H9 (cell line): Measurements from ENCODE around the gene NKAIN2. TPM values are rescaled to one million over a fixed set of nuclear protein-coding genes. Genes with fewer than 3 reads are reported as not detected.

Source experiments
- DNase-seq: peaks from one replicate; pipeline ENCODE4 v3.0.0-alpha.2; 2017
- H2AFZ ChIP-seq: one replicate; pipeline ENCODE4 v1.6.1; 2013; ENCODE audit warnings: mild to moderate bottlenecking, low read length, control low read depth, moderate library complexity
- H2AK5ac ChIP-seq: 2 replicates; pipeline ENCODE4 v1.6.1; 2013; ENCODE audit warnings: low read length, control low read depth, mixed read lengths; ENCODE audit not compliant: insufficient read length
- H2BK120ac ChIP-seq: one replicate; pipeline ENCODE4 v1.6.1; 2013; ENCODE audit warnings: low read depth, mild to moderate bottlenecking, low read length, control low read depth, inconsistent platforms; ENCODE audit not compliant: poor library complexity, severe bottlenecking
- H2BK12ac ChIP-seq: 2 replicates; pipeline ENCODE4 v1.6.1; 2013; ENCODE audit warnings: low read length, control low read depth, mixed read lengths, low read depth; ENCODE audit not compliant: insufficient read length
- H2BK15ac ChIP-seq: 2 replicates; pipeline ENCODE4 v1.6.1; 2013; ENCODE audit warnings: low read depth, low read length, control low read depth
- H2BK20ac ChIP-seq: one replicate; pipeline ENCODE4 v1.6.1; 2013; ENCODE audit warnings: low read depth, mild to moderate bottlenecking, low read length, control low read depth, inconsistent platforms; ENCODE audit not compliant: poor library complexity, severe bottlenecking
- H2BK5ac ChIP-seq: 2 replicates; pipeline ENCODE4 v1.6.1; 2013; ENCODE audit warnings: low read length, control low read depth, mixed read lengths; ENCODE audit not compliant: insufficient read length
- H3K14ac ChIP-seq: 2 replicates; pipeline ENCODE4 v1.6.1; 2013; ENCODE audit warnings: low read length, control low read depth; ENCODE audit not compliant: insufficient read depth
- H3K18ac ChIP-seq: 2 replicates; pipeline ENCODE4 v1.6.1; 2013; ENCODE audit warnings: low read depth, mild to moderate bottlenecking, mixed read lengths, low read length, control low read depth; ENCODE audit not compliant: insufficient read length
- H3K23ac ChIP-seq: 2 replicates; pipeline ENCODE4 v1.6.1; 2013; ENCODE audit warnings: low read length, control low read depth, mixed read lengths, low read depth; ENCODE audit not compliant: insufficient read length
- H3K23me2 ChIP-seq: 2 replicates; pipeline ENCODE4 v1.6.1; 2013; ENCODE audit warnings: low read depth, mild to moderate bottlenecking, mixed read lengths, low read length, control low read depth; ENCODE audit not compliant: insufficient read length, poor library complexity, severe bottlenecking
- H3K27ac ChIP-seq: 2 replicates; pipeline ENCODE4 v1.5.1; 2013; ENCODE audit warnings: low read length, control low read depth, mixed read lengths, low read depth; ENCODE audit not compliant: insufficient read length
- H3K27me3 ChIP-seq: 2 replicates; pipeline ENCODE4 v1.6.1; 2013; ENCODE audit warnings: low read length, control low read depth, inconsistent platforms; ENCODE audit not compliant: insufficient read depth
- H3K4ac ChIP-seq: 2 replicates; pipeline ENCODE4 v1.6.1; 2013; ENCODE audit warnings: low read depth, mild to moderate bottlenecking, control low read depth, inconsistent platforms, low read length, moderate library complexity
- H3K4me1 ChIP-seq: 2 replicates; pipeline ENCODE4 v1.6.1; 2013; ENCODE audit warnings: low read length, control low read depth, inconsistent platforms; ENCODE audit not compliant: insufficient read depth
- H3K4me2 ChIP-seq: 2 replicates; pipeline ENCODE4 v1.6.1; 2013; ENCODE audit warnings: low read length, control low read depth, mixed read lengths; ENCODE audit not compliant: insufficient read length, insufficient read depth
- H3K56ac ChIP-seq: 2 replicates; pipeline ENCODE4 v1.6.1; 2013; ENCODE audit warnings: low read depth, mild to moderate bottlenecking, mixed read lengths, low read length, control low read depth; ENCODE audit not compliant: insufficient read length
- H3K79me1 ChIP-seq: 2 replicates; pipeline ENCODE4 v1.6.1; 2013; ENCODE audit warnings: low read depth, mild to moderate bottlenecking, moderate library complexity, low read length, control low read depth, inconsistent platforms; ENCODE audit not compliant: insufficient read depth, poor library complexity, severe bottlenecking
- H3K79me2 ChIP-seq: 2 replicates; pipeline ENCODE4 v1.6.1; 2013; ENCODE audit warnings: low read length, control low read depth, inconsistent platforms; ENCODE audit not compliant: insufficient read depth
- H3K9ac ChIP-seq: 2 replicates; pipeline ENCODE4 v1.6.1; 2013; ENCODE audit warnings: low read length, control low read depth, mixed read lengths; ENCODE audit not compliant: insufficient read length; ENCODE audit errors: extremely low read depth
- H3K9me3 ChIP-seq: one replicate; pipeline ENCODE4 v1.6.1; 2013; ENCODE audit warnings: low read depth, low read length, inconsistent platforms; ENCODE audit not compliant: control insufficient read depth
- H3T11ph ChIP-seq: one replicate; pipeline ENCODE4 v1.6.1; 2013; ENCODE audit warnings: mild to moderate bottlenecking, low read length, control low read depth, inconsistent platforms
- H4K20me1 ChIP-seq: one replicate; pipeline ENCODE4 v1.6.1; 2013; ENCODE audit not compliant: control insufficient read depth, insufficient read length, insufficient read depth
- H4K5ac ChIP-seq: 2 replicates; pipeline ENCODE4 v1.6.1; 2013; ENCODE audit warnings: low read depth, mild to moderate bottlenecking, mixed read lengths, low read length, control low read depth; ENCODE audit not compliant: insufficient read length
- H4K8ac ChIP-seq: replicated peaks from 2 replicates; pipeline ENCODE4 v1.6.1; 2013; ENCODE audit warnings: low read length, control low read depth, mixed read lengths, low read depth; ENCODE audit not compliant: insufficient read length
- H4K91ac ChIP-seq: 2 replicates; pipeline ENCODE4 v1.6.1; 2013; ENCODE audit warnings: low read depth, mild to moderate bottlenecking, moderate library complexity, mixed read lengths, low read length, control low read depth; ENCODE audit not compliant: insufficient read length
- H3K27ac Mint-ChIP-seq, 3 experiments: 2 replicates in 2 of 3; 3 replicates in 1 of 3; pipeline ENCODE4 v1.8.0; 2020 to 2021; ENCODE audit warnings: mixed read lengths in 3 of 3, mild to moderate bottlenecking in 1 of 3, moderate library complexity in 1 of 3
- H3K27me3 Mint-ChIP-seq: 2 replicates; pipeline ENCODE4 v1.8.0; 2021; ENCODE audit warnings: low read depth, mild to moderate bottlenecking, moderate library complexity, mixed read lengths
- H3K36me3 Mint-ChIP-seq, 3 experiments: 2 replicates in 2 of 3; 3 replicates in 1 of 3; pipeline ENCODE4 v1.8.0; 2020 to 2021; ENCODE audit warnings: low read depth in 3 of 3, mixed read lengths in 3 of 3; ENCODE audit not compliant: insufficient read depth in 1 of 3
- H3K4me1 Mint-ChIP-seq, 2 experiments: 2 replicates each; pipeline ENCODE4 v1.8.0; 2020; ENCODE audit warnings: mixed read lengths in 2 of 2
- H3K4me3 Mint-ChIP-seq, 2 experiments: 2 replicates in 1 of 2; 3 replicates in 1 of 2; pipeline ENCODE4 v1.8.0; 2020 to 2021; ENCODE audit warnings: mild to moderate bottlenecking in 2 of 2, mixed read lengths in 2 of 2, moderate library complexity in 1 of 2
- H3K9me3 Mint-ChIP-seq, 2 experiments: 2 replicates in 1 of 2; 3 replicates in 1 of 2; pipeline ENCODE4 v1.8.0; 2020; ENCODE audit warnings: mild to moderate bottlenecking in 2 of 2, mixed read lengths in 2 of 2, moderate library complexity in 1 of 2
- CTCF ChIP-seq: fragments of 200-600 bp; sonication (generic); conservative IDR thresholded peaks from 3 replicates; pipeline ENCODE4 v1.8.0; 2021; ENCODE audit warnings: antibody characterized with exemption, mild to moderate bottlenecking
- WGBS: extraction: QIAGEN DNeasy Blood & Tissue Kit; methylation state at CpG from one replicate; pipeline ENCODE4 v1.1.7; 2013; ENCODE audit warnings: missing lambda C conversion rate, low lambda C conversion rate, mixed read lengths; ENCODE audit not compliant: insufficient read length; ENCODE audit errors: extremely low coverage; 5-methylcytosine and 5-hydroxymethylcytosine counted together
- total RNA-seq: library from RNA; stranded (reverse); gene quantifications from 2 replicates; pipeline ENCODE4 v1.2.1, GENCODE V29; 2021

NKAIN2 gene
- total RNA-seq, 1 experiment from 2014 or later, result 0.17 TPM

DNA sequence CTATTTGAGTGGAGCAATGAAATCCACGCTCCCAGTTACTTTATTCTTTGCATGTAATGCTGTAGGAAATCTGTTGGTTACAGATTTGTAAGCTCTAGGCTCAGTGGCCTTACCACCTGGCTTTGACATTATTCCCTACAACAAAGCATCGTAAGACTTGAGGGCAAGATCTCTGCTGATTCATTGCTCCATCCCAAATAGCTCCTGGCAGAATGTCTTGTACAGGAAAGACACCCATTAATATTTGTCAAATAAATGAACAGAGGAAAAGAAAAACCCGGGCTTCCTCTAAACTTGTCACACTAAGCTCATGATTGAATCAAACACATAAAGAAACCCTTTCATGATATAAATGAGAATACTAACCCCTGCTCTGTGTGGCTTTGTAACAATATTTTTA is 801.1 kb downstream of the NKAIN2 start:
- no peaks in the 10 kb centered on the region for H3K9me3 ChIP-seq
- H4K5ac ChIP-seq, result no peak overlapping the region
- Mint-ChIP-seq H3K27ac (no peak overlapping the region), H3K4me1 (peaks cover 5 to 7% of the 10 kb centered on the region in 2 experiments), H3K27me3 (no peaks in the 10 kb centered on the region), H3K4me3 (no peak overlapping the region), H3K9me3 (peaks cover 0 to 3% of the 10 kb centered on the region in 2 experiments; a peak in 1 of 5 replicates), H3K36me3 (no peaks in the 10 kb centered on the region)
- no peak overlapping the region for H2BK12ac ChIP-seq
- H3K18ac ChIP-seq, result no peak overlapping the region
- H3K56ac ChIP-seq, result no peak overlapping the region
- H3K9ac ChIP-seq, result no peak overlapping the region
- H3T11ph ChIP-seq, result no peak overlapping the region
- no peak overlapping the region for H2AK5ac ChIP-seq
- H3K27ac ChIP-seq, result no peak overlapping the region
- H3K23ac ChIP-seq, result no peak overlapping the region
- H3K23me2 ChIP-seq, result no peaks in the 10 kb centered on the region
- H3K4me2 ChIP-seq, result no peak overlapping the region
- no peak overlapping the region for H2BK5ac ChIP-seq
- H4K91ac ChIP-seq, result no peak overlapping the region
- no peaks in the 10 kb centered on the region for H4K20me1 ChIP-seq
- DNase-seq, result no peak
- WGBS, result no CpG with 5 or more reads among the region's 3 CpGs
- no peak overlapping the region for H2BK20ac ChIP-seq
- no peak overlapping the region for H4K8ac ChIP-seq
- TF ChIP-seq CTCF, result no peak
- H2AFZ ChIP-seq, result no peak overlapping the region
- no peaks in the 10 kb centered on the region for H3K79me1 ChIP-seq
- no peak overlapping the region for H2BK15ac ChIP-seq
- no peaks in the 10 kb centered on the region for H3K79me2 ChIP-seq
- no peak overlapping the region for H2BK120ac ChIP-seq
- no peaks in the 10 kb centered on the region for H3K27me3 ChIP-seq
- no peaks in the 10 kb centered on the region for H3K4me1 ChIP-seq
- no peak overlapping the region for H3K14ac ChIP-seq
- H3K4ac ChIP-seq, result no peak overlapping the region
